WI38 (cell line): ENCODE measurements around the gene CEACAM7.

Source experiments
- H3K4me3 ChIP-seq: 2 replicates; pipeline ENCODE4 v1.5.1; 2011; ENCODE audit warnings: low read depth, mild to moderate bottlenecking, control low read depth, low read length
- CTCF ChIP-seq: IDR thresholded peaks from 2 replicates; pipeline ENCODE4 v1.5.1; 2012; ENCODE audit warnings: low read depth, mild to moderate bottlenecking, control low read depth, low read length

Gene CEACAM7

DNA sequence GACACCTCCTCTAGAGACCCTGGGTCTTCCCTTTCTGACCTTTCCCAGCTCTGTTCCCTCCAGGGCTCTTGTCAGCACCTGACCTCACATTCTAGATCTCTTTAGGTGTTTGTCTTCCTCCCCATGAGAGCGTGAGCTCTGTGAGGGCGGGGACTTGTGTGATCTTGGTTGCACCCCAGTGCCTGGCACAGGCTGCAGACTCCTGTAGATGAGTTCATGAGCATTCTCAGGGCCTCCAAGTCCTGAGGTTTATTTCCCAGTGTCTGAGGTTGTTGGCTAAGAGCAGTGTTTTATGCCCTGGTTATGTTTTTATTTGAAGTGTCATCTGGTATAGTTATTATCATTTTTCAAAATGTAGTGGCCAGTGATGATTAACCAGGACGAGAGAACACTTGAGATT, 61.8 kb downstream of the CEACAM7 start:
- H3K4me3 ChIP-seq, result no peak overlapping the region
- no peak for TF ChIP-seq CTCF

GRCh38 chr19:41624937-41625336, 63.1 kb downstream of the CEACAM7 start:
- H3K4me3 ChIP-seq, result no peak overlapping the region
- TF ChIP-seq CTCF, result no peak

- no peak overlapping the region for H3K4me3 ChIP-seq
Observed at GRCh38 chr19:41624515-41624914, 63.6 kb downstream of the CEACAM7 start.

GRCh38 chr19:41623360-41623759, 64.7 kb downstream of the CEACAM7 start:
- TF ChIP-seq CTCF, result no peak
- no peak overlapping the region for H3K4me3 ChIP-seq

More at GRCh38 chr19:41624515-41624914, 63.6 kb downstream of the CEACAM7 start:
- no peak for TF ChIP-seq CTCF
